T1000 (cell line): ENCODE measurements around the gene ALG3.
A peak's percentile ranks its signal among the peaks of the same experiment; 100 is the strongest.
"Not testable (repeated sequence)": the region's sequence is repeated elsewhere in the genome, so short reads cannot be mapped to it uniquely, and the experiment has no call there.

Source experiments
- DNase-seq: peaks from one replicate; lab custom pipeline; 2025; ENCODE audit warnings: mixed read lengths; lab: John Stamatoyannopoulos, UW

ALG3 gene

DNA sequence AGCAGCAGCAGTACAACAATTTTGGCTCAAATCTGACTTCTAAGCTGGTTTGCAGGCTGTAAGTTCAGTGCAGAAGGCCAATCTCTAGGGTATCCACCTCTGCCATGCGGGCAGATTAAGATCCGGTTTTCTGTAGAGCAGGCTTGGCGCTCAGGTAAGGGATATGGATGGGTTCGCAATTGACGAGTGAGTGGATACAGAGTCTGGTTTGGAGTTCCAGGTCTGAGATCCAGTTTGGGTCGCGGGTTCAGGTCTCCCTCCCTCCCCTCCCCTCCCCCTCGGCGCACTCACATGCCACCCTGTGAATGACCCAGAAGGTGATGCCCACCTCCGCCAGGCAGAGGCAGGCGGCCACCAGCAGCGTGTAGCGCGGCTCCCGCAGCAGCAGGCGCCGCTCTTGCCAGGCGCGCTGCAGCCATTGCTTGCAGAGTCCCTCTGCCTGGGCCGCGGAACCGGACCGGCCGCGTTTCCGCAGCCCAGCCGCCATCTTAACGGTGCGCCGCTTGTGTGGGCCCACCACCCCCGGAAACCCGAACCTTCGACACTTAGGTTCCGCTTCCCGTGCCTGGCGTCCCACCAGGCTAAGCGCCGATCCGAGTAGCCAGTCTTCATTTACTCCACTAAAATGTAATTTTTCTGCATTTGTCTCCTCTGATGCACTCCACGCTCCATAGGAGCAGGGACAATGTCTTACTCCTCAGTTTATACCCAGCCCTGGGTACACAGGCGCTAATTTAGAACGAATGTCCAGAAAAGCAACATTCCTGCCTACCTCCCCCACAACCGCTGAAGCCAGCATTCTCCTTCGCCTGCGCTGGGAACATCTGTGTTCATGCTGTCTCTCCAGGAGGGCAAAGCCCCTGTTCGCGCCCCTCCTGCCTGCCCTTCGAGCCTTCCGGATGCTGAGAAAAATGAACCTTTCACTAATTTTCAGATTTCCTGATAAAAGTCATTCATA is at the start of gene ALG3:
Gene ALG3 (minus strand): TSS at position 509 of the 958 bp plus-strand sequence. CDS start 22 bp downstream, at position 487.
- peak; percentile 79 for DNase-seq

DNA sequence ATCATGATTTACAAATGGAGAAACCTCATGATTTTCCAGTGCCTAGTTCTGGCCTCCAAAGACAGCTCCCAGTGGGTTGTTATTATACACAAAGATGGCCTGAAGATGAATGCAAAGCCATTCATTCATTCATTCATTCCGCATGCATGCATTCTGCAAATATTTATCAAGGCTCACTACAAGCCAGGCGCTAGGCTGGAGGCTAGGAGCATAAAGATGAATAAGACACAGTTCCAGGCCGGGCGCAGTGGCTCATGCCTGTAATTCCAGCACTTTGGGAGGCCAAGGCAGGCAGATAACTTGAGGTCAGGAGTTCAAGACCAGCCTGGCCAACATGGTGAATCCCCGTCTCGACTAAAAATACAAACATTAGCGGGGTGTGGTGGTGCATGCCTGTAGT is 47.9 kb upstream of the ALG3 start:
- DNase-seq: no peak

DNA sequence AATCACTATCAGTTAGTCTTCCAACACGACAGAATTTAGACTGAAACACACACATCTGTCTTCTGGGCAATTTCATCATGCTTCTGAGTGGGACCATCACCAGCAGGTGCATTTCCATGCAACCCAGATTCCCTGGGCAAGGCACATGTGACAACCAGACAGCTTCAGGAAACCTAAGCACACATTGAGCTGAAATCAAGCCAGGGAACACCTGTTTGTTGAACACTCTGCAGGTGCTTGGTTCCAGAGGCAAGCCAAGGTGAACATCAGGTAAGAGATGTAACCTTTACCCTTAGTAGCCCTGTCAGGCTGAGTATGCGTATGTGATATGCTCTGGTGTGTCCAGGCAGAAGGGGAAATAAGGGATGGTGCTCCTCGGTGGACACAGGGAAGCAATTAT is 47.0 kb upstream of the ALG3 start:
- no peak for DNase-seq

DNA sequence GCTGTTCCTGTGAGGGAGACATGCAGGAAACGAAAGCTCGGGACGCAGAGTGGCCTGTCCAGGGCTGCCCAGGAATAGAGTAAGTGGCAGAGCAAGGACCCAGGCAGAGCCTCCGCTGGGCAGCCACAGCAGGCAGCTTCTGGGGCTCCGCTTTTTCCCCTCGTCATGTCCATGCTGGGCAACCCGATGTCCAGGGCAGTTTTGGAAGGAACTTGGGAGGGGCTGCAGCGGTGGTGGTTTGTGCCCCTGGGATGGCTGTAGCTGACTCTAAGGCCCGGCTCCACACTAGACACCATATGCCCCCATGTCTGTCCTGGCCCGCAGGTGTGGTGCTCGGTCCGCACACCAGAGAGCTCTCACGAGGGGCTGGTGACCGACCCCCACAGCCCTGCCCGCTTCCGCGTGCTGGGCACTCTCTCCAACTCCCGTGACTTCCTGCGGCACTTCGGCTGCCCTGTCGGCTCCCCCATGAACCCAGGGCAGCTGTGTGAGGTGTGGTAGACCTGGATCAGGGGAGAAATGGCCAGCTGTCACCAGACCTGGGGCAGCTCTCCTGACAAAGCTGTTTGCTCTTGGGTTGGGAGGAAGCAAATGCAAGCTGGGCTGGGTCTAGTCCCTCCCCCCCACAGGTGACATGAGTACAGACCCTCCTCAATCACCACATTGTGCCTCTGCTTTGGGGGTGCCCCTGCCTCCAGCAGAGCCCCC is 43.1 kb upstream of the ALG3 start:
- no peak for DNase-seq

DNA sequence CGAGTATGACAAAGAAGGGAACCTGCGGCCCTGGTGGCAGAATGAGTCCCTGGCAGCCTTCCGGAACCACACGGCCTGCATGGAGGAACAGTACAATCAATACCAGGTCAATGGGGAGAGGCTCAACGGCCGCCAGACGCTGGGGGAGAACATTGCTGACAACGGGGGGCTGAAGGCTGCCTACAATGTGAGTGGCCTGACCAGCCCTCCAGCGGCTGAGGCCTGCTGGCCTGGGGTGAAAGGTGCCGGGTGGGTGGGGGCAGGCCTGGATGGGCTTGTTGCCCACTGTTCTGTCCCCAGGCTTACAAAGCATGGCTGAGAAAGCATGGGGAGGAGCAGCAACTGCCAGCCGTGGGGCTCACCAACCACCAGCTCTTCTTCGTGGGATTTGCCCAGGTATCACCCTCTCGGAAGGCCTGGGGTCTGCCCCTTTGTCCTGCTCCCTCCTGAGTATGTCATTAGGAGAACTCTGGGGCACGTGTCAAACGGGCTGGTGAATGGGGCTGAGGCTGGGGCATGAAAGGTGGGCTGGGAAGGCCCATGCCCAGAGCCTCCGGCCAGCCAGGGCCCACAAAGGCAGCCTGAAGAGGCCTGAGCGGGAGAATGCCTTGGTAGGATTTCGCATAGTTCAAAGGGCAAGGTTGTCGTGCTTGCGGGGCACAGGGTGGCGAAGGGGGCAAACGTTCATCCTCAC is 42.4 kb upstream of the ALG3 start:
- no peak for DNase-seq

DNA sequence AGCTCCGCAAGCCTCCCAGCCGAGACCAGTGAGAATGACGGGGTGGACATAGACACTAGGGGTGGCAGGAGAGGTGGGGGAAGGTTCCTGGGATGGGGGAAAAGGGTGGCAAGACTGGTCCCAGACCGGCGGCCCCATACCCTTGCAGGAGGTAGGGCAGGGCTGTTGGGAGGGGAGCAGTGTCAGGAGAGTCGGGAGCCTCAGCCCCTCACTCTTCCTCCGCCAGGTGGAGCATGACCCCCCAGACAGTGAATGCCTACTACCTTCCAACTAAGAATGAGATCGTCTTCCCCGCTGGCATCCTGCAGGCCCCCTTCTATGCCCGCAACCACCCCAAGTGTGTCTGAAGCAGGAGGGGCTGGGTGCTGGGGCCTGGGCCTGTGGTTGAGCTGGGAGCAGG is 41.6 kb upstream of the ALG3 start:
- DNase-seq: no peak

DNA sequence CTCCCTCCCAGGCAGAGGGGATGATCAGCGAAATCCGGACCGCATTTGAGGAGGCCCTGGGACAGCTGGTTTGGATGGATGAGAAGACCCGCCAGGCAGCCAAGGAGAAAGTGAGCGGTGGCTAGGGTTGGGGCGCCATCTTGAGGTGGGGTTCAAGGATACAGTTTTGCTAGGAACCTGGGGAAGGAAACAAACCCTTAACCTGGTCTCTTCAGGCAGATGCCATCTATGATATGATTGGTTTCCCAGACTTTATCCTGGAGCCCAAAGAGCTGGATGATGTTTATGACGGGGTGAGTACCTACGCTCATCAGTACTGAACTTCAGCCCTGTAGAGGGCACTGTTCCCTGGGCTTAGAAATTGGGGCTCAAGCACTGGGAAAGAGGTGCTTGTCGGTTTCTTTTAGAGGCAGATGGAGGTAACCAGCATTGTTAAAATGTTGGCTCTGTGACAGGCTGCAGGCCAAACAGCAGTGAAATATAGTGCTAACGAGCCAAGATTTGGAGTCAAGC is 40.7 kb upstream of the ALG3 start:
- DNase-seq: no peak

DNA sequence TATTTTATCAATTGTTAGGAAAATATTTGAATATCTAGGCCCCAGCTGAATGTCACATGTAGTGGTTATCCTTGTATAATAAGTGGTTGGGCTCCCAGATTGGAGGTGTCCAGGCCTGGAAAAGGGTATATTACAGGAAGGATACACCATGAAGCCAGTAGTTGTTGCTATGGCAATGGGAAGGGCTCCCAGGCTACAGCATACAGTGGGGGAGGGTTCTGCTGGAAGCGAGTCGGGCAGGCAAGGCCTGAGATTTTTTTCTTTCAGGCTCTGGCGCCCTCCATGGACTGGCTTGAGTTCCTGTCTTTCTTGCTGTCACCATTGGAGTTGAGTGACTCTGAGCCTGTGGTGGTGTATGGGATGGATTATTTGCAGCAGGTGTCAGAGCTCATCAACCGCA is 35.9 kb upstream of the ALG3 start:
- no peak for DNase-seq

DNA sequence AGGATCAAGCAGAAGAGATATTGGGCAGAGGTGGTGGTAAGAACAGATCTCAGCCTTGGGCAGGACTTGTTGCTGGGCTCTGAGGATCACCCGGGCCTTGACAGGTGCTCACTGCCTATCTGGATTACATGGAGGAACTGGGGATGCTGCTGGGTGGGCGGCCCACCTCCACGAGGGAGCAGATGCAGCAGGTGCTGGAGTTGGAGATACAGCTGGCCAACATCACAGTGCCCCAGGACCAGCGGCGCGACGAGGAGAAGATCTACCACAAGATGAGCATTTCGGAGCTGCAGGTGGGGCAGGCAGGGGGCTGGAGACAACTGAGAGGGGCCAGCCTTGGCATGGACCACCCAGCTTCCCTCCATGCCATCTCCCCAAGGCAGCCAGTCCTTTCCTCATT is 34.9 kb upstream of the ALG3 start:
- no peak for DNase-seq

DNA sequence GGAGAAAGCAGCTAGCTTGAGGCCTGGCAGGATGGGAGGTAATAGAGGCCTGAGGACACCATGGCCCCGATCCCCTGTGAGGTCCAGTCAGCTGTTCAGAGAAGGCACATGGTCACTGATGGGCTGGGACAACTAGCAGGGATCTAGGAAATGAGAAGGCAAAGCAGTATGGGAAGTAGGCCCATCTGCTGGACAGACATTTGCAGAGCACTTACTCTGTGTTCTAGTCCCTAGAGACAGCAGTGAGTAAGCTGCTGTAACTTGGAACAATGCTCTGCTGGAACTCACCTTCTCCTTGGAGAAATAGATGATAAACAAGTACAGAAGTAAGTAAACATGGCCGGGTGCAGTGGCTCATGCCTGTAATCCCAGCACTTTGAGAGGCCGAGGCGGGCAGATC is 34.2 kb upstream of the ALG3 start:
- no peak for DNase-seq

DNA sequence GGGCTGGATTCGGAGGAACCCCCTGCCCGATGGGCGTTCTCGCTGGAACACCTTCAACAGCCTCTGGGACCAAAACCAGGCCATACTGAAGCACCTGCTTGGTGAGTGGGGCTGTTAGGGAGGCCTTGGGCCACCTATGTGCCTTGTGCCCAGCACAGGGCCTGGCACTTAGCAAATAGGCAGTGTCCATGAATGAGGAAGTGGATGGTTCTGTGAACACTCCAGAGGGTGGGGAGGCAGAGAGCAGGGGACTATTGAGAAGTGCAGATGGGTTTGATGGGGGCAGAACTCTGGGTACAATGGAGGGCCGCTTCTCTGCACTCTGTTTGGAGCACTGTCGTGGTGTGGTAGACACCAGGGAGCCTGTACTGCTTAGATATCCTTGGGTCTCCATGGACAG is 28.6 kb upstream of the ALG3 start:
- DNase-seq: no peak

DNA sequence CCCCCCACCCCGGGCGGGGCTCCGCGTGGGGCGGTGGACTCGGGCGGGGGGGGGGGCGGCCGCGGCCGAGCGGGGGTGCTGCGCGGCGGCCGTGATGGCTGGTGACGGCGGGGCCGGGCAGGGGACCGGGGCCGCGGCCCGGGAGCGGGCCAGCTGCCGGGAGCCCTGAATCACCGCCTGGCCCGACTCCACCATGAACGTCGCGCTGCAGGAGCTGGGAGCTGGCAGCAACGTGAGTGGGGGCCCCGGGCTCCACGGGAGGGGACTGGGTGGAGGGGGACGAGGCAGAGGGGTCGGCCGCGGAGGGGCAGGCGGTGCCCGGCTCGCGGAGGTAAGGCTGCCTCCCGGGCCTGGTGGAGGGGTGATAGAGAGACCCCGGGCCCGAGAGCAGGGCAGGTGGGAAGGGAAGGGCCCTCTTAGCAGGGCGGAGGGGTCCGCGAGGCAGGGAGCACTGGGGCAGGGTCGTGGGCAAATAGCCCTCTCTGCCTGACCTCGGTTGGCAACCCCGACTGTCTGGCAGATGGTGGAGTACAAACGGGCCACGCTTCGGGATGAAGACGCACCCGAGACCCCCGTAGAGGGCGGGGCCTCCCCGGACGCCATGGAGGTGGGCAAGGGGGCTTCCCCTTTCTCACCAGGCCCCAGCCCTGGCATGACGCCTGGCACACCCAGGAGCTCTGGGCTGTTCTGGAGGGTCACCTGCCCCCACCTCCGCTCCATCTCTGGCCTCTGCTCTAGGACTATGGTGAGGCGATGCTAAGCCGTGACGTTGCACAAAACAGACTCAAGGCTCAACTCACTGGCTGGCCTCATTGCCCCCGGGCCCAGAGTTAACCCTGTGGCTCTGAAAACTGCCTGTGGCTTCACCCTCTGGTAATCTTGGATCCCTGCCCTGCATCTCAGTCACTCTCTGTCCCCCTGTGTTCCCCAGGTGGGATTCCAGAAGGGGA is 27.5 kb upstream of the ALG3 start, which contains the start of gene ECE2:
Gene ECE2 (plus strand): TSS at position 62 of the 950 bp plus-strand sequence. CDS start 132 bp downstream, at position 194.
- DNase-seq: no peak

DNA sequence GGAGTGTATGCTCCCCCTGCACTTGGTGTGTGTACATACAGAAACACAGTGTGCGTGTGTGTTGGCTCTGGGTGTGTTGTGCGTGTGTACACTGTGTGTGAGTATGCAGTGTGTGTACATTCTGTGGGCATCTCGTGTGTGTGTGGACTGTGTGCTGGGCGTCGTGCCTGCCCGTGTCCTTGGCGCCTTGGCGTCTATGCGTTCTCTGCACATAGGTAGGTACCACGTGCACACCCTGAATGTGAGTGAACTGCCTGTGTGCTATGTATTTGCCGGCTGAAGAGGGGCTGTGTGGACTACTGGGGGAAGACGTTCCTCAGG is 26.6 kb upstream of the ALG3 start:
- no peak for DNase-seq

DNA sequence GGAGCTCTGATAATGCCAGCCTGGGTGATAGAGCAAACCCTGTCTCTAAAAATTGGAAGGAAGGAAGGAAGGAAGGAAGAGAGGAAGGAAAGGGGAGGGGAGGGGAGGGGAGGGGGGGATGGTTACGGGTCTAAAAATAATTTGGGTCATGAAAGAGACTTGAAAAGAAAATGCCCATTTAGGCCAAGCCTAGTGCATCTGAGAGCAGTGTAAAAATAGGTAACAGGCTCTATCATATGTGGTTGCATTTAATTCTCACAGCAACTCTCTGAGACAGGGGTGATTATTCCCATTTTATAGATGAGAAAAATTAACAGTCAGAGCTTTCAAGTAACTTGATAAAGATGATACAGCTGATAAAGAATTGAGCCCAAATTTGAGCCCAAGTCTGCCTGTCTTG is 23.5 kb upstream of the ALG3 start:
- DNase-seq: no peak

DNA sequence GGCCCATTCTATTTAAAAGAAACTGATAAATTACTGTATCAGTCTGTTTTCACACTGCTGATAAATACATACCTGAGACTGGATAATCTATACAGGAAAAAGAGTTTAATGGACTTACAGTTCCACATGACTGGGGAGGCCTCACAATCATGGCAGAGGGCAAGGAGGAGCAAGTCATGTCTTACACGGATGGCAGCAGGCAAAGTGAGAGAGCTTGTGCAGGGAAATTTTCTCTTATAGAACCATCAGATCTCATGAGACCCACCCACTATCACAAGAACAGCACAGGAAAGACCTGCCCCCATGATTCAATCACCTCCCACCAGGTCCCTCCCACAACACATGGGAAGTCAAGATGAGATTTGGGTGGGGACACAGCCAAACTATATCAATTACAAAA is 18.5 kb upstream of the ALG3 start:
- DNase-seq: not testable (repeated sequence)

DNA sequence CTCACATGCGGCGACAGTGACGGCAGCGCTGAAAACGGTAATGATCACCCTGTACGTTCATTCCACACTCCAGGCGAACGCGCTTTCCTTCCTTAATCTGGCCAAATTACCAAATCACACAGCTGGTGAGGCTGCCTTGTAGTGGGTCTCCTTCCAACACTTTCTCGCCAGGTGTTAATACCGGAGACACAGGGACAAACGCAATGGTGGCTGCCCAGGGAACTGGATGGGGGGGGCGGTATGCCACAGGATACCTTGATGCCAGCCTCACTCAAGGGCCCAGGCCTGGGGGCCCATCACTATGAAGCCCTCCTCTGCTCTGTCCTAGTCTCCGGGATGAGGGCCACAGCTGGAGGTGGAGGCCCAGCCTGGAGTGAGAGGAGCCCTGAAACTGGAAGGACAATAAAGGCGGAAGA is 14.0 kb upstream of the ALG3 start:
- DNase-seq: no peak

DNA sequence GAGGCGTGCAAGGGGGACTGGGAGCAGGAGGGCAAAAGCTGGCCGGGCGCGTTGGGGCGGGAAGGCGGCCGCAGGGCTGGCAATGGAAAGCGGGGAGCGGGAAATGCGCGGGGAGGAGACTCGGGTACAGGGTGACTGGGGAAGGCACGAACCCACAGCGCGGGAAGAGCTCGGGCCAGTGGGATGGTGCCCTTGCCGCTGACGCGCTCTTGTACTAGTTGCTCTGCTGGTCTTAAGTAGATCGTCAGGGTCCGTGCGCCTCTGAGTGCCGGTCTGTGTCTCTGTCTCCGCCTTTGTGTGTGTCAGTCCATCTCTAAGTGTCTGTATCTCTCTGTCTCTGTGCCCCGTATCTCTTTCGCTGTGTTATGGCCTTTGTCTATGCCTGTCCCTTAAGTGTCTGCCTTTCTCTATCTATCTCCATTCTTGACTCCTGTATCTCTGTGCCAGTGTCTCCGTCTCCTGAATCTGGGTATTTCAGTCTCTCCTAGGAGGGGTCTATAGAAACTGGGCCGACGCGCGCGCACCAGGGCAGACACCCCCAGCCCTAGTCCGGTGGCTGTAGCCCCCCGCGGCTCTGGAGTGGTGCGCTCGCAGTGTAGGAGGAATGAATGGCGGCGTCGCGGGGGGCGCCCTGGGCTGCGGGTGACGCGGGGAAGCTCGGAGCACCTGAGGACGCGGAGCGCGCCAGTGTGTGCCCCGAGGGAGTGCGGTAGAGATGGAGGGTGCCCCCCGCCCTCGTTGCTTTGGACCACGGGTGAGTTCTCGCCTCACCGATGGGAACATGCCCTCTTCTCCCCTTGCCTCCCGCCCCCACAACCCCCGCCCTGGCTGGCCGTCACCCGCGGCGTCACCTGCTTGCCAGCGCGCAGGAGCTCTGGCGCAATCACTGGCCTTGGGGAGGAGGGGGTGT is 13.3 kb upstream of the ALG3 start:
- DNase-seq: no peak

DNA sequence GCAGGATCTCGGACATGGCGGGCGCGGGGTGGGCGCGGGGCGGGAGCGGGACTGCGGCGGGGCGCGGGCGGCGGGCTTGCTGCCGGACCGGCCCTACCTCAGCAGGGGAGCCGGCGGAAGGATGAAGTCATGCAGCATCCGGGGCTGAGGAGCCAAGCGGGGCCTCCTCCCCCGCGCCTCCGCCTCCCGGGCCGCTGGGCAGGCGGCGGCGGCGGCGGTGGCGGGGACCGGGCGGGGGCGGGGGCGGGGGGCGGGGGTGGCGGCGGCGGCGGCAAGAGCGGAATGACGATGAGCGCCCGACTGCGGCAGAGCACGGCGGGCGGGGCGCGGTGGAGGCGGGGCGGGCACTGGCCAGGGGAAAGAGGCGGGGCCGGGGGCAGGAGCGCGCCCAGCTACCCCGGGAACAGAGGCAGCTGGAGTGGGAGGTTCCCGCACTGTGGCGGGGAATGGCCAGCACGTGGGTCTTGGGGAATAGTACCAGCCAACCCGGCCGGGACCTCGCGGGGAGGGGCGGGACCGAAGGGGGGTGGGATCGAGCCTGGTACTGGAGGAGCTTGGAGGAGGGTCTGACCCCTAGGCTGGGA is 12.6 kb upstream of the ALG3 start, which contains the start of gene CAMK2N2:
Gene CAMK2N2 (minus strand): TSS at position 284 of the 584 bp plus-strand sequence. CDS start 268 bp downstream, at position 16.
- DNase-seq: peak; percentile 69

DNA sequence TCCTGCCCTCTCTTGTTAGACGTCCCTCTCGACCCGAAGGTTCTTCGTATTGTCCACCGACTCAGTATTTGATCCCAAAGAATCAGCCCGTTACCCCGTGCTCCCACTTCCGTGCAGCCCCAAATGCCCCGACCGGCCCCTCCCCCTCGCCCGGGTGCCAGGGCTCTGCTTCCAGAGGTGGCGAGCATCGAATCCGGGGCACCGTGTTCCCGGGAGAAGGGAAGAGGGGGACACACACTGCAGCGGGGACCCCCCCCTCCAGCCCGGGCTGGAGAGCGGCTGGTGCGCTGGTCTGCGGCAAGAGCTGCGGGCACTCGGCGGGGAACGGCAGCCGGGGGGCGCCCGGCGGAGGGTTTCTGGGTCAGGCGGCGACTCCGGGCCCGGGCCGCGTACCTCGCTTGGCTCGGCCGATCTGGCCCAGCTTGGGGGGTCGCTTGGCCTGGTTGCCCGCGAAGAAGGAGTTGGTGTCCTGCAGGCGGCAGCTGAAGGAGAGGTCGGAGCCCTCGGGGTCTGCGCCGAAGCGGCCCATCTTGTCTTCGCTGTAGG is 12.0 kb upstream of the ALG3 start:
- DNase-seq: no peak
